Large intestine (tissue), 3 donors: Measurements from ENCODE around the gene HOXB7. TPM values are rescaled to one million over a fixed set of nuclear protein-coding genes. Genes with fewer than 3 reads are reported as not detected.
A peak's percentile ranks its signal among the peaks of the same experiment; 100 is the strongest.

Source experiments
- DNase-seq, 2 donors: peaks; one replicate each; pipeline versions ENCODE4 v3.0.0 to v3.0.0-alpha.2; 2013
- H3K27ac ChIP-seq: one replicate; pipeline ENCODE4 v1.5.1; 2013; ENCODE audit warnings: low read length
- H3K27me3 ChIP-seq: 2 replicates; pipeline ENCODE4 v1.6.1; 2013; ENCODE audit warnings: low read length; ENCODE audit not compliant: control insufficient read depth, insufficient read depth
- H3K36me3 ChIP-seq: 2 replicates; pipeline ENCODE4 v1.6.1; 2013; ENCODE audit warnings: low read length; ENCODE audit not compliant: control insufficient read depth, insufficient read depth
- H3K4me1 ChIP-seq: one replicate; pipeline ENCODE4 v1.6.1; 2013; ENCODE audit warnings: low read length; ENCODE audit not compliant: control insufficient read depth, insufficient read depth
- H3K4me3 ChIP-seq: one replicate; pipeline ENCODE4 v1.5.1; 2013; ENCODE audit warnings: low read length
- H3K9me3 ChIP-seq: one replicate; pipeline ENCODE4 v1.6.1; 2013; ENCODE audit warnings: mild to moderate bottlenecking, low read depth, low read length, moderate library complexity; ENCODE audit not compliant: control insufficient read depth
- WGBS: methylation state at CpG from one replicate; pipeline ENCODE4 v1.1.5; 2013; ENCODE audit warnings: low lambda C conversion rate; ENCODE audit not compliant: insufficient coverage; 5-methylcytosine and 5-hydroxymethylcytosine counted together
- polyA plus RNA-seq: library from polyadenylated mRNA; unstranded; fragments of 120-200 nt; gene quantifications from one replicate; pipeline ENCODE4 v1.2.1, GENCODE V29; 2013

HOXB7 gene
- polyA plus RNA-seq, 1 donor: 3.5 TPM

DNA sequence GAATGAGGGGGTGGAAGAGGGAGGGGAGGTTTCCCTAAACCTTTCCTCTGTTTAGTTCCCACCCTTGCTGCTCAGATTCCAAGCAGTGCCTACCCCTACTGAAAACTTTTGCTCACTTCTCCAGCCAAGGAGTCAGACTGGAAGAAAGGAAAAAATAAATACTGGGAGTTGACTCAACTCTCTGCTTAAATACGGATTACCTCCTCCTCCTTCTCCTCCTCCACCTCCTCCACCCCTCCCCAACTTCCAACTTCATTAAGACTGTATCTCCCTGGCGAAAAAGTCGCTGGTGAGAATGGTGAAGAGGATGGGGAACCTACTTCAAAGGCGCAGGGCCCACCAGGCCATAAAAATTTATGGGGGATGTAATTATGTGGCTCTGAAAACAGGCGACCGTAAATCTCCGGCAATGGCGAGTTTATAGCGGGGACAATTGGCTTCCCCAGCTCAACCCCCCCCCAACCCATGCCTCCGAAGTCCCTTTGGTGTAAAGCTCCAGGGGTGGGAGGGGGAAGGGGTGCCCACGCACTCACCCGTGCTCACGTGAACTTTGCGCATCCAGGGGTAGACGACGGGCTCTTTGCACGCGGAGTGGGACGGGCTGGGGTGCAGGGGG lies 33.4 kb downstream of the HOXB7 start:
- H3K9me3 ChIP-seq: peaks cover 3% of the 10 kb centered on the region
- peaks cover 6% of the 10 kb centered on the region for H3K36me3 ChIP-seq
- DNase-seq: no peak
- H3K4me1 ChIP-seq: peaks cover 13% of the 10 kb centered on the region
- peak overlapping the region; percentile 32 for H3K4me3 ChIP-seq
- H3K27ac ChIP-seq: peak overlapping the region; percentile 73
- H3K27me3 ChIP-seq: peaks cover 95% of the 10 kb centered on the region
- no CpG with 5 or more reads among the region's 19 CpGs for WGBS

- WGBS: no CpG with 5 or more reads among the region's 43 CpGs
- Histone ChIP-seq H3K27ac (peak overlapping the region; percentile 77), H3K4me1 (peaks cover 13% of the 10 kb centered on the region), H3K27me3 (peaks cover 95% of the 10 kb centered on the region), H3K9me3 (peaks cover 3% of the 10 kb centered on the region), H3K4me3 (peak overlapping the region; percentile 32), H3K36me3 (peaks cover 6% of the 10 kb centered on the region)
- no peak for DNase-seq
Observed at GRCh38 chr17:48576479-48577309, 34.1 kb downstream of the HOXB7 start.

- 39% methylated on average over 4 of the region's 22 CpGs for WGBS
- H3K27me3 ChIP-seq: peaks cover 95% of the 10 kb centered on the region
Observed at GRCh38 chr17:48575673-48576478, 34.9 kb downstream of the HOXB7 start.

GRCh38 chr17:48575066-48575582 lies 35.7 kb downstream of the HOXB7 start:
- no peak for DNase-seq
- Histone ChIP-seq H3K9me3 (no peaks in the 10 kb centered on the region), H3K4me3 (peak overlapping the region; percentile 3), H3K36me3 (peaks cover 6% of the 10 kb centered on the region), H3K27me3 (peaks cover 95% of the 10 kb centered on the region), H3K27ac (peak overlapping the region; percentile 77), H3K4me1 (peaks cover 3% of the 10 kb centered on the region)
- WGBS: no CpG with 5 or more reads among the region's 7 CpGs

More at GRCh38 chr17:48575673-48576478, 34.9 kb downstream of the HOXB7 start:
- peaks cover 6% of the 10 kb centered on the region for H3K36me3 ChIP-seq
- H3K9me3 ChIP-seq: no peaks in the 10 kb centered on the region
- DNase-seq: no peak
- peak overlapping the region; percentile 20 for H3K4me3 ChIP-seq
- peak overlapping the region; percentile 77 for H3K27ac ChIP-seq
- peaks cover 10% of the 10 kb centered on the region for H3K4me1 ChIP-seq

DNA sequence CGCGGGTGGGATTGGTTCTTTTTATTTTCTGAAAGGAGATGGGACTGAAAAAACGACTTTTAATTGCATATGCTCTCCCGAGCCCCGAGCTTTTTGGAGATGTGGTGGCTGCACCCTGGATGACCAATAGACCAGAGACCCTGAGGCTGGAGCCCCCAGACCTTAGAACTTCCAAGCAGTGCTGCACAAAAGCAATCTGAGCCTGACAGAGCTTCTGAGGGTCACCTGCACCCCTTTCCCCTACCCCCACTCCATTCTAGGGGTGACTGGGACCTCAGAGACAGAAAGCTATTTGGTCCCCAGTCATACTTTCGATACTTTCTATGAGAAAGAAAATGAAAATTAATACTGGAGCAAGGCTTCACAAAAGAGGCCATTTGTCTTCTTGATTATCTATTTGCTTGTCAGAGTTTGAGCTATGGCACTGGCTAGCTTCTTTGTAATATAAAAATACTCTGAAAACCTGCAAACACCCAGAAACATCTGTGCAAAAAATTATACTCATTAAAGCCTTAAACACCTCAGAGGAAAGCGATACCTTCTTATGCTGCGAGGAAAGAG lies 36.2 kb downstream of the HOXB7 start:
- peaks cover 3% of the 10 kb centered on the region for H3K4me1 ChIP-seq
- WGBS: 20% methylated on average over 3 of the region's 8 CpGs
- H3K36me3 ChIP-seq: peaks cover 6% of the 10 kb centered on the region
- DNase-seq: no peak
- H3K27me3 ChIP-seq: peaks cover 95% of the 10 kb centered on the region
- peak overlapping the region; percentile 3 for H3K4me3 ChIP-seq
- H3K9me3 ChIP-seq: no peaks in the 10 kb centered on the region
- peak overlapping the region; percentile 77 for H3K27ac ChIP-seq

GRCh38 chr17:48571826-48572417 lies 38.9 kb downstream of the HOXB7 start:
- Histone ChIP-seq H3K9me3 (no peaks in the 10 kb centered on the region), H3K4me1 (peaks cover 9% of the 10 kb centered on the region), H3K4me3 (no peak overlapping the region), H3K36me3 (peaks cover 6% of the 10 kb centered on the region), H3K27me3 (peaks cover 97% of the 10 kb centered on the region), H3K27ac (peak overlapping the region; percentile 77)
- no peak for DNase-seq
- WGBS: no CpG with 5 or more reads among the region's 1 CpG

GRCh38 chr17:48571024-48571818 lies 39.6 kb downstream of the HOXB7 start:
- 20% methylated on average over 2 of the region's 26 CpGs for WGBS
- Histone ChIP-seq H3K4me3 (peak overlapping the region; percentile 21), H3K27ac (peak overlapping the region; percentile 77), H3K36me3 (peaks cover 6% of the 10 kb centered on the region), H3K27me3 (peaks cover 98% of the 10 kb centered on the region), H3K4me1 (peaks cover 9% of the 10 kb centered on the region), H3K9me3 (no peaks in the 10 kb centered on the region)
- no peak for DNase-seq

DNA sequence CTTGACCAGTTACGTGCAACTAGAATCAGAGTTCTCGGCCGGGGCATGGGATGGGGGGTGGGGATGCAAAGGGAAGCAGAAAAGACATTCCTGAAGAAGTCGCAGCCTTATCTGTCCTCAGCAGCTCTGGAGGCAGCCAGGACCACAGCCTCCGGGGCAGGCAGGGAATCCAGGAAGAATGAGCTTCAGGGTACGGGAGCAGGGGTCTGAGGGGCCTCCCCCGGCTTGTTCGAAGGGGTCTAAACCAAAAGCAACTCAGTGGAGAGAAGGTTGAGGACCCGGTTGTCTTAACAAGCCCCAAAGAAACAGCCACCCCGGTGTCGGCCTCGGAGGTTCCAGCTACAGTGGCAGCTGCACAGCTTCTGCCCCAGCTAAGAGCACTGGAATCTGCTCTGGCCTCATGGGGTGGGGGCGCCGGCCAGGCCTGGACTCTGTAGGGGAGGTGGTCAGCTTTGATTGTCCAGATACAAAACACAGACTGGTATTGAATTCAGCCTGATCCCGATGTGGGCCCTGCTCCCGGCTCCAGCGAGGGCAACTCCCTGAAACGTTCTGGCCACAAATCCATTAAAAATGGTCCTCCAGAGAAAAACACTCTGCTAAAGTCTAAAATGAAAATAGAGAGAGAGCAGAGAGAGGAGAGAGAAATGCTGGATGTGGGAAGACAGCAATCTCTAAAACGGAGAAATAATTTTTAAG lies 40.3 kb downstream of the HOXB7 start:
- DNase-seq: no peak
- Histone ChIP-seq H3K4me1 (peaks cover 9% of the 10 kb centered on the region), H3K9me3 (no peaks in the 10 kb centered on the region), H3K27ac (peak overlapping the region; percentile 77), H3K4me3 (peak overlapping the region; percentile 21), H3K27me3 (peaks cover 98% of the 10 kb centered on the region), H3K36me3 (no peaks in the 10 kb centered on the region)
- 22% methylated on average over 1 of the region's 19 CpGs for WGBS
